ENCODE measurements around the gene CST8. TPM values are rescaled to one million over a fixed set of nuclear protein-coding genes. Genes with fewer than 3 reads are reported as not detected.

The CST8 gene
- total and polyA plus RNA-seq, 2 experiments from 2014 or later = not detected

DNA sequence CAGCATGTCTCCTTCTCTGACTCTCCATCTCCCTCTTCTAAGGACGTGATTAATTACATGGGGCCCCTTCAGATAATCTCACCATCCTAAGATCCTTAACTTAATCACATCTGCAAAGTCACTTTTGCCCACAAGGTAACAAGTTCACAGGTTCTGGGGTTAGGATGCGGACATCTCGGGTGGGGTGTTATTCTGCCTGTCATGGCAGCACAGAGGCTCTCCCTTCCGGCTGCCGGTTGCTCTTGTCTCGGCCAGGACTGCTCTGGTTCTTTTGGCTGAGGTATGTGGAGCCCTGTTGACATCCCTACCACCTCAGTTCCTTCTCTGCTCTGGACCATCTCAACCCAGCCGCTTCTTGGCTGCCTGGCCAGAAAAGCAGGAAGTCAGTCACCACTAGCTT, 34.0 kb upstream of the CST8 start:
- Histone ChIP-seq H4K20me1 (replicated peaks; ENCODE audit: insufficient read depth) (no peaks in the 10 kb centered on the region), H3K79me2 (replicated peaks; ENCODE audit: insufficient read depth) (no peaks in the 10 kb centered on the region), H3F3A (replicated peaks; ENCODE audit: low read depth) (no peaks in the 10 kb centered on the region), H3K4me1 (ENCODE audit: insufficient read depth) (peaks cover 13% of the 10 kb centered on the region), H3K27ac (ENCODE audit: low read depth) (no peak overlapping the region), H3K4me3 (no peak overlapping the region), H3K36me3 (ENCODE audit: insufficient read depth) (no peaks in the 10 kb centered on the region), H3K4me2 (no peak overlapping the region), H3K27me3 (ENCODE audit: insufficient read depth) (no peaks in the 10 kb centered on the region), H3K9me2 (ENCODE audit: insufficient read depth) (peaks cover 4% of the 10 kb centered on the region; the same call in 1 of the 2 replicates), H2AFZ (no peak overlapping the region)
- H3K4me1 Mint-ChIP-seq = peaks cover 21% of the 10 kb centered on the region
- peaks cover 13% of the 10 kb centered on the region; the same call in 2 of the 3 replicates for H3K9me3 Mint-ChIP-seq
- ATAC-seq = no peak
- H3K27me3 Mint-ChIP-seq (ENCODE audit: insufficient read depth, low read depth, poor library complexity) = peaks cover 9% of the 10 kb centered on the region
- peaks cover 7% of the 10 kb centered on the region; the same call in 2 of the 3 replicates for H3K36me3 Mint-ChIP-seq (ENCODE audit: low read depth)
- TF ChIP-seq, protein P1, sequence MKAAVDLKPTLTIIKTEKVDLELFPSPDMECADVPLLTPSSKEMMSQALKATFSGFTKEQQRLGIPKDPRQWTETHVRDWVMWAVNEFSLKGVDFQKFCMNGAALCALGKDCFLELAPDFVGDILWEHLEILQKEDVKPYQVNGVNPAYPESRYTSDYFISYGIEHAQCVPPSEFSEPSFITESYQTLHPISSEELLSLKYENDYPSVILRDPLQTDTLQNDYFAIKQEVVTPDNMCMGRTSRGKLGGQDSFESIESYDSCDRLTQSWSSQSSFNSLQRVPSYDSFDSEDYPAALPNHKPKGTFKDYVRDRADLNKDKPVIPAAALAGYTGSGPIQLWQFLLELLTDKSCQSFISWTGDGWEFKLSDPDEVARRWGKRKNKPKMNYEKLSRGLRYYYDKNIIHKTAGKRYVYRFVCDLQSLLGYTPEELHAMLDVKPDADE (IDR thresholded peaks at IDR 0.05) = no peak
- TF ChIP-seq, protein P2, sequence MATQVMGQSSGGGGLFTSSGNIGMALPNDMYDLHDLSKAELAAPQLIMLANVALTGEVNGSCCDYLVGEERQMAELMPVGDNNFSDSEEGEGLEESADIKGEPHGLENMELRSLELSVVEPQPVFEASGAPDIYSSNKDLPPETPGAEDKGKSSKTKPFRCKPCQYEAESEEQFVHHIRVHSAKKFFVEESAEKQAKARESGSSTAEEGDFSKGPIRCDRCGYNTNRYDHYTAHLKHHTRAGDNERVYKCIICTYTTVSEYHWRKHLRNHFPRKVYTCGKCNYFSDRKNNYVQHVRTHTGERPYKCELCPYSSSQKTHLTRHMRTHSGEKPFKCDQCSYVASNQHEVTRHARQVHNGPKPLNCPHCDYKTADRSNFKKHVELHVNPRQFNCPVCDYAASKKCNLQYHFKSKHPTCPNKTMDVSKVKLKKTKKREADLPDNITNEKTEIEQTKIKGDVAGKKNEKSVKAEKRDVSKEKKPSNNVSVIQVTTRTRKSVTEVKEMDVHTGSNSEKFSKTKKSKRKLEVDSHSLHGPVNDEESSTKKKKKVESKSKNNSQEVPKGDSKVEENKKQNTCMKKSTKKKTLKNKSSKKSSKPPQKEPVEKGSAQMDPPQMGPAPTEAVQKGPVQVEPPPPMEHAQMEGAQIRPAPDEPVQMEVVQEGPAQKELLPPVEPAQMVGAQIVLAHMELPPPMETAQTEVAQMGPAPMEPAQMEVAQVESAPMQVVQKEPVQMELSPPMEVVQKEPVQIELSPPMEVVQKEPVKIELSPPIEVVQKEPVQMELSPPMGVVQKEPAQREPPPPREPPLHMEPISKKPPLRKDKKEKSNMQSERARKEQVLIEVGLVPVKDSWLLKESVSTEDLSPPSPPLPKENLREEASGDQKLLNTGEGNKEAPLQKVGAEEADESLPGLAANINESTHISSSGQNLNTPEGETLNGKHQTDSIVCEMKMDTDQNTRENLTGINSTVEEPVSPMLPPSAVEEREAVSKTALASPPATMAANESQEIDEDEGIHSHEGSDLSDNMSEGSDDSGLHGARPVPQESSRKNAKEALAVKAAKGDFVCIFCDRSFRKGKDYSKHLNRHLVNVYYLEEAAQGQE (IDR thresholded peaks at IDR 0.05; ENCODE audit: unreplicated experiment) = no peak
- TF ChIP-seq JUNB (IDR thresholded peaks at IDR 0.05; ENCODE audit: unreplicated experiment) (no peak), EZH2phosphoT487 (IDR thresholded peaks at IDR 0.05; ENCODE audit: unreplicated experiment) (no peak), EZH2 (IDR thresholded peaks at IDR 0.05; ENCODE audit: low read depth, unreplicated experiment) (no peak), ZNF114 (CRISPR knock-in tag; IDR thresholded peaks at IDR 0.05) (no peak), CREB1 (CRISPR knock-in tag; IDR thresholded peaks at IDR 0.05; ENCODE audit: low read depth) (no peak), STAT1 (IDR thresholded peaks at IDR 0.05; ENCODE audit: unreplicated experiment) (no peak), NANOG (IDR thresholded peaks at IDR 0.05; ENCODE audit: borderline replicate concordance) (no peak), POLR2AphosphoS5 (IDR thresholded peaks at IDR 0.05; ENCODE audit: low read depth) (no peak), ZNF331 (CRISPR knock-in tag; IDR thresholded peaks at IDR 0.05; ENCODE audit: low read depth) (no peak)
- TF ChIP-seq, protein P3, sequence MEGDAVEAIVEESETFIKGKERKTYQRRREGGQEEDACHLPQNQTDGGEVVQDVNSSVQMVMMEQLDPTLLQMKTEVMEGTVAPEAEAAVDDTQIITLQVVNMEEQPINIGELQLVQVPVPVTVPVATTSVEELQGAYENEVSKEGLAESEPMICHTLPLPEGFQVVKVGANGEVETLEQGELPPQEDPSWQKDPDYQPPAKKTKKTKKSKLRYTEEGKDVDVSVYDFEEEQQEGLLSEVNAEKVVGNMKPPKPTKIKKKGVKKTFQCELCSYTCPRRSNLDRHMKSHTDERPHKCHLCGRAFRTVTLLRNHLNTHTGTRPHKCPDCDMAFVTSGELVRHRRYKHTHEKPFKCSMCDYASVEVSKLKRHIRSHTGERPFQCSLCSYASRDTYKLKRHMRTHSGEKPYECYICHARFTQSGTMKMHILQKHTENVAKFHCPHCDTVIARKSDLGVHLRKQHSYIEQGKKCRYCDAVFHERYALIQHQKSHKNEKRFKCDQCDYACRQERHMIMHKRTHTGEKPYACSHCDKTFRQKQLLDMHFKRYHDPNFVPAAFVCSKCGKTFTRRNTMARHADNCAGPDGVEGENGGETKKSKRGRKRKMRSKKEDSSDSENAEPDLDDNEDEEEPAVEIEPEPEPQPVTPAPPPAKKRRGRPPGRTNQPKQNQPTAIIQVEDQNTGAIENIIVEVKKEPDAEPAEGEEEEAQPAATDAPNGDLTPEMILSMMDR (conservative IDR thresholded peaks at IDR 0.05; ENCODE audit: low read depth in 2 of 2) = no peak
- TF ChIP-seq, protein P4, sequence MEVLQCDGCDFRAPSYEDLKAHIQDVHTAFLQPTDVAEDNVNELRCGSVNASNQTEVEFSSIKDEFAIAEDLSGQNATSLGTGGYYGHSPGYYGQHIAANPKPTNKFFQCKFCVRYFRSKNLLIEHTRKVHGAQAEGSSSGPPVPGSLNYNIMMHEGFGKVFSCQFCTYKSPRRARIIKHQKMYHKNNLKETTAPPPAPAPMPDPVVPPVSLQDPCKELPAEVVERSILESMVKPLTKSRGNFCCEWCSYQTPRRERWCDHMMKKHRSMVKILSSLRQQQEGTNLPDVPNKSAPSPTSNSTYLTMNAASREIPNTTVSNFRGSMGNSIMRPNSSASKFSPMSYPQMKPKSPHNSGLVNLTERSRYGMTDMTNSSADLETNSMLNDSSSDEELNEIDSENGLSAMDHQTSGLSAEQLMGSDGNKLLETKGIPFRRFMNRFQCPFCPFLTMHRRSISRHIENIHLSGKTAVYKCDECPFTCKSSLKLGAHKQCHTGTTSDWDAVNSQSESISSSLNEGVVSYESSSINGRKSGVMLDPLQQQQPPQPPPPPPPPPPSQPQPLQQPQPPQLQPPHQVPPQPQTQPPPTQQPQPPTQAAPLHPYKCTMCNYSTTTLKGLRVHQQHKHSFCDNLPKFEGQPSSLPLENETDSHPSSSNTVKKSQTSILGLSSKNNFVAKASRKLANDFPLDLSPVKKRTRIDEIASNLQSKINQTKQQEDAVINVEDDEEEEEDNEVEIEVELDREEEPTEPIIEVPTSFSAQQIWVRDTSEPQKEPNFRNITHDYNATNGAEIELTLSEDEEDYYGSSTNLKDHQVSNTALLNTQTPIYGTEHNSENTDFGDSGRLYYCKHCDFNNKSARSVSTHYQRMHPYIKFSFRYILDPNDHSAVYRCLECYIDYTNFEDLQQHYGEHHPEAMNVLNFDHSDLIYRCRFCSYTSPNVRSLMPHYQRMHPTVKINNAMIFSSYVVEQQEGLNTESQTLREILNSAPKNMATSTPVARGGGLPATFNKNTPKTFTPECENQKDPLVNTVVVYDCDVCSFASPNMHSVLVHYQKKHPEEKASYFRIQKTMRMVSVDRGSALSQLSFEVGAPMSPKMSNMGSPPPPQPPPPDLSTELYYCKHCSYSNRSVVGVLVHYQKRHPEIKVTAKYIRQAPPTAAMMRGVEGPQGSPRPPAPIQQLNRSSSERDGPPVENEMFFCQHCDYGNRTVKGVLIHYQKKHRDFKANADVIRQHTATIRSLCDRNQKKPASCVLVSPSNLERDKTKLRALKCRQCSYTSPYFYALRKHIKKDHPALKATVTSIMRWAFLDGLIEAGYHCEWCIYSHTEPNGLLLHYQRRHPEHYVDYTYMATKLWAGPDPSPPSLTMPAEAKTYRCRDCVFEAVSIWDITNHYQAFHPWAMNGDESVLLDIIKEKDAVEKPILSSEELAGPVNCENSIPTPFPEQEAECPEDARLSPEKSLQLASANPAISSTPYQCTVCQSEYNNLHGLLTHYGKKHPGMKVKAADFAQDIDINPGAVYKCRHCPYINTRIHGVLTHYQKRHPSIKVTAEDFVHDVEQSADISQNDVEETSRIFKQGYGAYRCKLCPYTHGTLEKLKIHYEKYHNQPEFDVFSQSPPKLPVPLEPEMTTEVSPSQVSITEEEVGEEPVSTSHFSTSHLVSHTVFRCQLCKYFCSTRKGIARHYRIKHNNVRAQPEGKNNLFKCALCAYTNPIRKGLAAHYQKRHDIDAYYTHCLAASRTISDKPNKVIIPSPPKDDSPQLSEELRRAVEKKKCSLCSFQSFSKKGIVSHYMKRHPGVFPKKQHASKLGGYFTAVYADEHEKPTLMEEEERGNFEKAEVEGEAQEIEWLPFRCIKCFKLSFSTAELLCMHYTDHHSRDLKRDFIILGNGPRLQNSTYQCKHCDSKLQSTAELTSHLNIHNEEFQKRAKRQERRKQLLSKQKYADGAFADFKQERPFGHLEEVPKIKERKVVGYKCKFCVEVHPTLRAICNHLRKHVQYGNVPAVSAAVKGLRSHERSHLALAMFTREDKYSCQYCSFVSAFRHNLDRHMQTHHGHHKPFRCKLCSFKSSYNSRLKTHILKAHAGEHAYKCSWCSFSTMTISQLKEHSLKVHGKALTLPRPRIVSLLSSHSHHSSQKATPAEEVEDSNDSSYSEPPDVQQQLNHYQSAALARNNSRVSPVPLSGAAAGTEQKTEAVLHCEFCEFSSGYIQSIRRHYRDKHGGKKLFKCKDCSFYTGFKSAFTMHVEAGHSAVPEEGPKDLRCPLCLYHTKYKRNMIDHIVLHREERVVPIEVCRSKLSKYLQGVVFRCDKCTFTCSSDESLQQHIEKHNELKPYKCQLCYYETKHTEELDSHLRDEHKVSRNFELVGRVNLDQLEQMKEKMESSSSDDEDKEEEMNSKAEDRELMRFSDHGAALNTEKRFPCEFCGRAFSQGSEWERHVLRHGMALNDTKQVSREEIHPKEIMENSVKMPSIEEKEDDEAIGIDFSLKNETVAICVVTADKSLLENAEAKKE (CRISPR knock-in tag; IDR thresholded peaks at IDR 0.05) = no peak
- no peak for DNase-seq (ENCODE audit: low spot score)
- H3K27ac Mint-ChIP-seq = no peak overlapping the region
- no peak overlapping the region for H3K4me3 Mint-ChIP-seq

All from GM23338 (cell line).